ENCODE data around the gene CFAP90. TPM values are rescaled to one million over a fixed set of nuclear protein-coding genes. Genes with fewer than 3 reads are reported as not detected.
A peak's percentile ranks its signal among the peaks of the same experiment; 100 is the strongest.

The CFAP90 gene
- total and polyA plus RNA-seq, 2 donors from 2014 or later, result 3.6 to 7.7 TPM

GRCh38 chr5:7822449-7822848 is 28.5 kb downstream of the CFAP90 start:
- Histone ChIP-seq H3K27me3 (ENCODE audit: control insufficient read depth, insufficient read depth, low read length) (no peaks in the 10 kb centered on the region), H3K27ac (ENCODE audit: low read depth in 2 of 2, low read length in 2 of 2) (no peak overlapping the region), H3K9me3 (ENCODE audit: control insufficient read depth in 2 of 3, insufficient read depth in 1 of 3, low read length in 3 of 3) (no peaks in the 10 kb centered on the region), H3K9ac (ENCODE audit: low read length in 3 of 3) (no peak overlapping the region), H3K4me1 (ENCODE audit: control insufficient read depth in 2 of 3, insufficient read depth in 2 of 3, low read depth in 1 of 3, low read length in 3 of 3) (no peaks in the 10 kb centered on the region), H3K4me3 (ENCODE audit: low read length in 3 of 3) (no peak overlapping the region), H3K36me3 (ENCODE audit: control insufficient read depth in 2 of 3, insufficient read depth in 3 of 3, low read length in 3 of 3) (no peaks in the 10 kb centered on the region)
- no peak for FAIRE-seq
- DNase-seq, result no peak
- intact Hi-C loops (cut with DNase I), result no loop called here
- TF ChIP-seq, protein P1, sequence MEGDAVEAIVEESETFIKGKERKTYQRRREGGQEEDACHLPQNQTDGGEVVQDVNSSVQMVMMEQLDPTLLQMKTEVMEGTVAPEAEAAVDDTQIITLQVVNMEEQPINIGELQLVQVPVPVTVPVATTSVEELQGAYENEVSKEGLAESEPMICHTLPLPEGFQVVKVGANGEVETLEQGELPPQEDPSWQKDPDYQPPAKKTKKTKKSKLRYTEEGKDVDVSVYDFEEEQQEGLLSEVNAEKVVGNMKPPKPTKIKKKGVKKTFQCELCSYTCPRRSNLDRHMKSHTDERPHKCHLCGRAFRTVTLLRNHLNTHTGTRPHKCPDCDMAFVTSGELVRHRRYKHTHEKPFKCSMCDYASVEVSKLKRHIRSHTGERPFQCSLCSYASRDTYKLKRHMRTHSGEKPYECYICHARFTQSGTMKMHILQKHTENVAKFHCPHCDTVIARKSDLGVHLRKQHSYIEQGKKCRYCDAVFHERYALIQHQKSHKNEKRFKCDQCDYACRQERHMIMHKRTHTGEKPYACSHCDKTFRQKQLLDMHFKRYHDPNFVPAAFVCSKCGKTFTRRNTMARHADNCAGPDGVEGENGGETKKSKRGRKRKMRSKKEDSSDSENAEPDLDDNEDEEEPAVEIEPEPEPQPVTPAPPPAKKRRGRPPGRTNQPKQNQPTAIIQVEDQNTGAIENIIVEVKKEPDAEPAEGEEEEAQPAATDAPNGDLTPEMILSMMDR (IDR thresholded peaks at IDR 0.05; ENCODE audit: borderline replicate concordance, extremely low read depth, insufficient read depth), result no peak

DNA sequence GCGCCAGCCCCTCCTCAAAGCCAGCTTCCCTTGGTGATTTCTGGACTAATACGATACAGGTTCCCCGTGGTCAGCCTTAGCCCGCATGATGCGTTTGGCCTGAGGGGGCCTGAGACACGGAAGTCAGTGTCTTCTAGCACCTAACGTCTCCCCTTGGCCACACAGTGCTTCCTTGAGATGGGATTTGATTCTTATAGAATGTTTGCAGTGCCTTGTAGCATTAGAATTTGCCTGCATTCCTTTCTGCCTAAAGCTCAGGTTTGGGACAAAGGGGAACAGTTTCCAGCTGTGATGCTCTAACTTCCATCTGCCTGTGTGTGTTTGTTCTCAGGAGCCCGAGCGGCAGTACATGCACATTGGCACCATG is 34.4 kb downstream of the CFAP90 start:
- H3K36me3 ChIP-seq (ENCODE audit: control insufficient read depth in 2 of 3, insufficient read depth in 3 of 3, low read length in 3 of 3), result no peaks in the 10 kb centered on the region
- no peak overlapping the region for H3K4me3 ChIP-seq (ENCODE audit: low read length in 3 of 3)
- FAIRE-seq (no peak), DNase-seq (no peak)
- intact Hi-C loops (cut with DNase I), result no loop called here
- H3K9ac ChIP-seq (ENCODE audit: low read length in 3 of 3), result no peak overlapping the region
- H3K27ac ChIP-seq (ENCODE audit: low read depth in 2 of 2, low read length in 2 of 2), result no peak overlapping the region
- no peaks in the 10 kb centered on the region for H3K9me3 ChIP-seq (ENCODE audit: control insufficient read depth in 2 of 3, insufficient read depth in 1 of 3, low read length in 3 of 3)
- TF ChIP-seq, protein P1 (IDR thresholded peaks at IDR 0.05; ENCODE audit: borderline replicate concordance, extremely low read depth, insufficient read depth), result no peak
- no peaks in the 10 kb centered on the region for H3K27me3 ChIP-seq (ENCODE audit: control insufficient read depth, insufficient read depth, low read length)
- no peaks in the 10 kb centered on the region for H3K4me1 ChIP-seq (ENCODE audit: control insufficient read depth in 2 of 3, insufficient read depth in 2 of 3, low read depth in 1 of 3, low read length in 3 of 3)

GRCh38 chr5:7815892-7816534 is 34.9 kb downstream of the CFAP90 start:
- Histone ChIP-seq H3K27ac (ENCODE audit: low read depth in 2 of 2, low read length in 2 of 2) (no peak overlapping the region), H3K4me1 (ENCODE audit: control insufficient read depth in 2 of 3, insufficient read depth in 2 of 3, low read depth in 1 of 3, low read length in 3 of 3) (no peaks in the 10 kb centered on the region), H3K9me3 (ENCODE audit: control insufficient read depth in 2 of 3, insufficient read depth in 1 of 3, low read length in 3 of 3) (no peaks in the 10 kb centered on the region), H3K36me3 (ENCODE audit: control insufficient read depth in 2 of 3, insufficient read depth in 3 of 3, low read length in 3 of 3) (no peaks in the 10 kb centered on the region), H3K27me3 (ENCODE audit: control insufficient read depth, insufficient read depth, low read length) (no peaks in the 10 kb centered on the region), H3K9ac (ENCODE audit: low read length in 3 of 3) (peak overlapping the region in 1 of 3 donors; percentile 12), H3K4me3 (ENCODE audit: low read length in 3 of 3) (no peak overlapping the region)
- TF ChIP-seq, protein P1 (IDR thresholded peaks at IDR 0.05; ENCODE audit: borderline replicate concordance, extremely low read depth, insufficient read depth), result peak; percentile 92
- FAIRE-seq (no peak), DNase-seq (peak; percentile 81 to 91 (median 88))
- intact Hi-C loops (cut with DNase I), result no loop called here

DNA sequence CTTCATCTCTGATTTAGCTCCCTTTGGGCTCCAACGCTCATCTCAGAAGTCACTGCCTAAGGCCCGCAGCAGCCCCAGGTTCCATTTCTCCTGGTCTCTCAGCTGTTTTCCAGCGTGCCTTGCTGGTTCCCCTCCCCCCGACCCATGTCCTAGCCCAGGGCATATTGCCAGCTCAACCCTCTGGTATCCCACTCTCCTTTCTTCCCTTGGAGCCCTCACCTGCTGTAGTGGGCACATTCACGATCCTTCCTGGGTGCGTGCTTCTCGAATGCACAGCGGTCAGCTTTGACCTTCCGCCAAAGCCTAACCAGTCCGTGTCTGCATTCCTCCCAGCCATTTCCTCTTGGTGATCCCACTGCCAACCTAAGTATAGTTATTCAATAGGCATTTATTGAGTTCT is 36.1 kb downstream of the CFAP90 start:
- TF ChIP-seq, protein P1 (IDR thresholded peaks at IDR 0.05; ENCODE audit: borderline replicate concordance, extremely low read depth, insufficient read depth), result no peak
- H3K27me3 ChIP-seq (ENCODE audit: control insufficient read depth, insufficient read depth, low read length), result no peaks in the 10 kb centered on the region
- H3K27ac ChIP-seq (ENCODE audit: low read depth in 2 of 2, low read length in 2 of 2), result no peak overlapping the region
- H3K4me1 ChIP-seq (ENCODE audit: control insufficient read depth in 2 of 3, insufficient read depth in 2 of 3, low read depth in 1 of 3, low read length in 3 of 3), result no peaks in the 10 kb centered on the region
- DNase-seq (no peak), FAIRE-seq (no peak)
- no peaks in the 10 kb centered on the region for H3K9me3 ChIP-seq (ENCODE audit: control insufficient read depth in 2 of 3, insufficient read depth in 1 of 3, low read length in 3 of 3)
- H3K4me3 ChIP-seq (ENCODE audit: low read length in 3 of 3), result no peak overlapping the region
- intact Hi-C loops (cut with DNase I), result no loop called here
- H3K9ac ChIP-seq (ENCODE audit: low read length in 3 of 3), result no peak overlapping the region
- no peaks in the 10 kb centered on the region for H3K36me3 ChIP-seq (ENCODE audit: control insufficient read depth in 2 of 3, insufficient read depth in 3 of 3, low read length in 3 of 3)
